Vagina (tissue), 2 donors: Measurements from ENCODE around the gene CNTNAP4.

Experiments used
- POLR2A ChIP-seq, 2 donors: fragments of 450-650 bp; IDR thresholded peaks; one replicate each; pipeline ENCODE4 v1.6.1; 2017; ENCODE audit warnings: antibody characterized with exemption in 2 of 2, mild to moderate bottlenecking in 2 of 2, moderate library complexity in 2 of 2
- TF ChIP-seq, protein P1 (sequence below), 3 experiments: fragments of 450-650 bp in 2 of 3; fragments of 200-600 bp in 1 of 3; sonication (generic) in 1 of 3; IDR thresholded peaks; one replicate each; pipeline ENCODE4 v1.5.1; 2017 to 2019; ENCODE audit warnings: antibody characterized with exemption in 3 of 3, mild to moderate bottlenecking in 2 of 3, moderate library complexity in 2 of 3

DNA sequence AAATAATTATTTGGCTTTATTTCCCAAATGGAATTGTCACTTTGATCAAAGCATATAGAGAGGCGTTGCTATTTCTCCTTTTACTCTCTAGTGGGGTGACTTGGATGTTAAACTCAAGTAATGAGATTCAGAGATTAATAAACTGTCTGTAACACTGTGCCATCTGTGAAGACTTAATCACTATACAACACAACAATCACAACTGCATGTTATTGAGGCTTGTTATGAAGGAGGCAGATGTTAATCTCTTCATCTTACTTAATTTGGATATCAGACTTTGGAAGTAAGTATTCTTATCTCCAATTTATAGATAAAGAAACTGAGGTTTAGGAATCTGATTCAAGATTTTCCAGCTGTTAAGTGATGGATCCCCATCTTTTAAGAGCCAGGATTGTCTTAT, 132.5 kb downstream of the CNTNAP4 start:
- no peak for TF ChIP-seq POLR2A (IDR thresholded peaks at IDR 0.05)
- TF ChIP-seq, protein P1, sequence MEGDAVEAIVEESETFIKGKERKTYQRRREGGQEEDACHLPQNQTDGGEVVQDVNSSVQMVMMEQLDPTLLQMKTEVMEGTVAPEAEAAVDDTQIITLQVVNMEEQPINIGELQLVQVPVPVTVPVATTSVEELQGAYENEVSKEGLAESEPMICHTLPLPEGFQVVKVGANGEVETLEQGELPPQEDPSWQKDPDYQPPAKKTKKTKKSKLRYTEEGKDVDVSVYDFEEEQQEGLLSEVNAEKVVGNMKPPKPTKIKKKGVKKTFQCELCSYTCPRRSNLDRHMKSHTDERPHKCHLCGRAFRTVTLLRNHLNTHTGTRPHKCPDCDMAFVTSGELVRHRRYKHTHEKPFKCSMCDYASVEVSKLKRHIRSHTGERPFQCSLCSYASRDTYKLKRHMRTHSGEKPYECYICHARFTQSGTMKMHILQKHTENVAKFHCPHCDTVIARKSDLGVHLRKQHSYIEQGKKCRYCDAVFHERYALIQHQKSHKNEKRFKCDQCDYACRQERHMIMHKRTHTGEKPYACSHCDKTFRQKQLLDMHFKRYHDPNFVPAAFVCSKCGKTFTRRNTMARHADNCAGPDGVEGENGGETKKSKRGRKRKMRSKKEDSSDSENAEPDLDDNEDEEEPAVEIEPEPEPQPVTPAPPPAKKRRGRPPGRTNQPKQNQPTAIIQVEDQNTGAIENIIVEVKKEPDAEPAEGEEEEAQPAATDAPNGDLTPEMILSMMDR (IDR thresholded peaks at IDR 0.05) = no peak
